ENCODE measurements around the gene POLR1A. TPM values are rescaled to one million over a fixed set of nuclear protein-coding genes. Genes with fewer than 3 reads are reported as not detected.

Gene POLR1A
- total and polyA plus RNA-seq, 2 donors (not counting 1 experiment from before 2014, with no cell fraction given), result 3.4 to 36.8 TPM

DNA sequence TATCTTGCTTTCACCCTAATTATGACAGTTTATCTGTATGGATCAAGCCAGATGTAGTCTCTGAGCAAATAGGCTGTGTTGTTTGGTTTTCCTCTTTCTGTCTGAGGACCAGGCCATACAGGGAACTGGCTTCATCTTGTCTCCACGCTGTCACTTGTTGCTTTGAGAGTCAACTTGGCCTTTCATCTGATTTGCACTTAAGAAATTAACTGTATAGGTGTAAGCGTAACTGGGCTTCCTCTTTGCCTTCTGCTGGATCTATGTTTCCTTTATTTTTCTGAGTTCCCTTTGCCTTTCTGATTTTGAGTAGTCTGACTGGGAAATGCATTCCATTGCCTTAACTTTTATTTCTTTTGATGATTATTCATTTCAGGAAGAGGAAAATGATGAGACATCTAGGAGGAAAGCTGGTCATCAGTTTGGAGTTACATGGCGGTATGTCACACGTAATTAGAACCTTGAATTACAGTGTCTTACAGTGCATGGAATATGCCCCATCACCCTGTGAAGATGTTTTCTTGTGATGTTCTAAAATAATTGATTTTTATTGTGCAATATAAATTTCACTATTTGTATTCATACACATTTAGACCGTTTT, 17.7 kb upstream of the POLR1A start:
- Histone ChIP-seq H3K27ac (ENCODE audit: low read length in 2 of 2) (no peak overlapping the region), H3K9me3 (ENCODE audit: control extremely low read depth in 1 of 3, control insufficient read depth in 2 of 3, insufficient read depth in 1 of 3, low read length in 2 of 3) (no peaks in the 10 kb centered on the region), H3K27me3 (replicated peaks in 1 of 4; ENCODE audit: control extremely low read depth in 1 of 4, control insufficient read depth in 3 of 4, insufficient read depth in 4 of 4, low read length in 3 of 4) (no peaks in the 10 kb centered on the region), H2AFZ (ENCODE audit: insufficient read depth, low read depth, low read length, poor library complexity, severe bottlenecking) (no peak overlapping the region), H3K4me3 (ENCODE audit: control extremely low read depth in 1 of 5, extremely low read depth in 1 of 5, insufficient read depth in 1 of 5, low read depth in 2 of 5, low read length in 4 of 5) (no peak overlapping the region), H4K20me1 (ENCODE audit: control insufficient read depth, insufficient read depth, low read length, poor library complexity, severe bottlenecking) (peaks cover 4% of the 10 kb centered on the region), H3K79me2 (ENCODE audit: control insufficient read depth, insufficient read depth, low read length) (peaks cover under 1% of the 10 kb centered on the region), H3K4me1 (ENCODE audit: control insufficient read depth in 2 of 2, insufficient read depth in 2 of 2, low read length in 2 of 2) (no peaks in the 10 kb centered on the region), H3K9ac (ENCODE audit: low read length) (no peak overlapping the region), H3K36me3 (replicated peaks in 1 of 2; ENCODE audit: control extremely low read depth in 1 of 2, control insufficient read depth in 1 of 2, extremely low read depth in 1 of 2, insufficient read depth in 2 of 2, low read length in 1 of 2) (peaks cover 13 to 91% of the 10 kb centered on the region in 2 experiments), H3K4me2 (replicated peaks; ENCODE audit: low read depth, low read length, poor library complexity, severe bottlenecking) (no peak overlapping the region)
- H3K27ac Mint-ChIP-seq, result no peak overlapping the region
- no peaks in the 10 kb centered on the region for H3K9me3 Mint-ChIP-seq (ENCODE audit: insufficient read depth)
- intact Hi-C loops (cut with micrococcal nuclease), result no loop called here
- no peak overlapping the region for H3K4me3 Mint-ChIP-seq
- H3K27me3 Mint-ChIP-seq, result no peaks in the 10 kb centered on the region
- CTCF ChIA-PET, result no interaction called here
- POLR2A ChIA-PET, result no interaction called here
- whole genome bisulfite sequencing (ENCODE audit: insufficient coverage), result 100% methylated on average over 1 of the region's 5 CpGs
- TF ChIP-seq EZH2 (IDR thresholded peaks at IDR 0.05; ENCODE audit: borderline replicate concordance, insufficient read depth, low read depth, low read length, poor library complexity, severe bottlenecking), result no peak
- TF ChIP-seq, protein P1, sequence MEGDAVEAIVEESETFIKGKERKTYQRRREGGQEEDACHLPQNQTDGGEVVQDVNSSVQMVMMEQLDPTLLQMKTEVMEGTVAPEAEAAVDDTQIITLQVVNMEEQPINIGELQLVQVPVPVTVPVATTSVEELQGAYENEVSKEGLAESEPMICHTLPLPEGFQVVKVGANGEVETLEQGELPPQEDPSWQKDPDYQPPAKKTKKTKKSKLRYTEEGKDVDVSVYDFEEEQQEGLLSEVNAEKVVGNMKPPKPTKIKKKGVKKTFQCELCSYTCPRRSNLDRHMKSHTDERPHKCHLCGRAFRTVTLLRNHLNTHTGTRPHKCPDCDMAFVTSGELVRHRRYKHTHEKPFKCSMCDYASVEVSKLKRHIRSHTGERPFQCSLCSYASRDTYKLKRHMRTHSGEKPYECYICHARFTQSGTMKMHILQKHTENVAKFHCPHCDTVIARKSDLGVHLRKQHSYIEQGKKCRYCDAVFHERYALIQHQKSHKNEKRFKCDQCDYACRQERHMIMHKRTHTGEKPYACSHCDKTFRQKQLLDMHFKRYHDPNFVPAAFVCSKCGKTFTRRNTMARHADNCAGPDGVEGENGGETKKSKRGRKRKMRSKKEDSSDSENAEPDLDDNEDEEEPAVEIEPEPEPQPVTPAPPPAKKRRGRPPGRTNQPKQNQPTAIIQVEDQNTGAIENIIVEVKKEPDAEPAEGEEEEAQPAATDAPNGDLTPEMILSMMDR (IDR thresholded peaks at IDR 0.05), result no peak
- H3K4me1 Mint-ChIP-seq, result no peaks in the 10 kb centered on the region
- DNase-seq (no peak), ATAC-seq (ENCODE audit: low read depth) (no peak)

DNA sequence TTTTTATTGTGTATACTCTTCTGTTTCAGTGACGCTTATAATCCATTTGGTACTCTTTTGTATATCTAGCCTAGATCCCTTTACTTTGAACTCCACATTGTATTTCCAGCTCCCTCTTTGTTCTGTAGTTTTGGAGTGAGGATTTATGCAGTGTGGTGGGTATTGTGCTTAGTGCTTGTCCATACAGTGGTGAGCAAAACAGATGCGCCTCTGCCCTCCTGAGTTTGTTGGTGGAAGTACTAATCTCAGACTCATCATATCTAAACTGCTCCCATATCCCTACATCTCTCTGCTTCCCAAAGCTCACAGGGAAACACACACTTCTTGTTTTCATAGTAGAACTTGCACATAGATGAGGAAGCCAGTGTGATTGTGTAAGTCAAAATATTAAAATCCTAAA, 12.4 kb upstream of the POLR1A start:
- Histone ChIP-seq H3K79me2 (ENCODE audit: control insufficient read depth, insufficient read depth, low read length) (peaks cover 7% of the 10 kb centered on the region), H3K27ac (ENCODE audit: low read length in 2 of 2) (no peak overlapping the region), H3K36me3 (replicated peaks in 1 of 2; ENCODE audit: control extremely low read depth in 1 of 2, control insufficient read depth in 1 of 2, extremely low read depth in 1 of 2, insufficient read depth in 2 of 2, low read length in 1 of 2) (peaks cover 25 to 92% of the 10 kb centered on the region in 2 experiments), H3K4me2 (replicated peaks; ENCODE audit: low read depth, low read length, poor library complexity, severe bottlenecking) (no peak overlapping the region), H3K27me3 (replicated peaks in 1 of 4; ENCODE audit: control extremely low read depth in 1 of 4, control insufficient read depth in 3 of 4, insufficient read depth in 4 of 4, low read length in 3 of 4) (no peaks in the 10 kb centered on the region), H4K20me1 (ENCODE audit: control insufficient read depth, insufficient read depth, low read length, poor library complexity, severe bottlenecking) (peaks cover 28% of the 10 kb centered on the region), H2AFZ (ENCODE audit: insufficient read depth, low read depth, low read length, poor library complexity, severe bottlenecking) (no peak overlapping the region), H3K9me3 (ENCODE audit: control extremely low read depth in 1 of 3, control insufficient read depth in 2 of 3, insufficient read depth in 1 of 3, low read length in 2 of 3) (no peaks in the 10 kb centered on the region), H3K4me3 (ENCODE audit: control extremely low read depth in 1 of 5, extremely low read depth in 1 of 5, insufficient read depth in 1 of 5, low read depth in 2 of 5, low read length in 4 of 5) (no peak overlapping the region), H3K9ac (ENCODE audit: low read length) (no peak overlapping the region), H3K4me1 (ENCODE audit: control insufficient read depth in 2 of 2, insufficient read depth in 2 of 2, low read length in 2 of 2) (no peaks in the 10 kb centered on the region)
- intact Hi-C loops (cut with micrococcal nuclease), result no loop called here
- Mint-ChIP-seq H3K9me3 (ENCODE audit: insufficient read depth) (no peaks in the 10 kb centered on the region), H3K27ac (no peak overlapping the region), H3K4me1 (no peaks in the 10 kb centered on the region), H3K27me3 (no peaks in the 10 kb centered on the region), H3K4me3 (no peak overlapping the region)
- DNase-seq, result no peak
- POLR2A ChIA-PET, result no interaction called here
- no peak for ATAC-seq (ENCODE audit: low read depth)
- no CpG with 5 or more reads among the region's 2 CpGs for WGBS (ENCODE audit: insufficient coverage)
- no peak for TF ChIP-seq EZH2 (IDR thresholded peaks at IDR 0.05; ENCODE audit: borderline replicate concordance, insufficient read depth, low read depth, low read length, poor library complexity, severe bottlenecking)
- TF ChIP-seq, protein P1 (IDR thresholded peaks at IDR 0.05), result no peak
- CTCF ChIA-PET, result interaction anchor here (1.3 kb wide), 1 partner anchor 290 kb away, joined by 3 read pairs; no protein-coding TSS in a partner anchor
